IMR-90 (cell line): Measurements from ENCODE around the gene CA7. TPM values are rescaled to one million over a fixed set of nuclear protein-coding genes. Genes with fewer than 3 reads are reported as not detected.

Source experiments
- ATAC-seq: fragments of 200-7000 bp; cut with Tn5 transposase; 2 replicates; pipeline ENCODE4 v1.9.1; 2020; ENCODE audit warnings: low read depth, mild to moderate bottlenecking, moderate library complexity
- BruUV-seq: library from RNA; stranded (reverse); fragments of 400-500 nt; replicated peaks from 2 replicates; lab custom pipeline; 2021; lab: Mats Ljungman, UMichigan
- CTCF ChIA-PET: fragments of 300-600 bp; formaldehyde crosslinking; extraction: SDS; loops from one replicate; lab custom pipeline; 2021; ENCODE audit warnings: antibody characterized with exemption; lab: Yijun Ruan, JAX
- POLR2A ChIA-PET: fragments of 300-600 bp; sonication (Branson Sonifier 250); formaldehyde crosslinking; loops from one replicate; lab custom pipeline; 2022; ENCODE audit warnings: antibody characterized with exemption; ENCODE audit not compliant: unreplicated experiment; lab: Charles Lee
- DNase-seq: peaks from one replicate; pipeline ENCODE4 v3.0.0; 2013
- H2AFZ ChIP-seq: replicated peaks from 2 replicates; pipeline ENCODE3; 2013; ENCODE audit warnings: low read length, mild to moderate bottlenecking; ENCODE audit not compliant: poor library complexity
- H2AK5ac ChIP-seq: 2 replicates; pipeline ENCODE4 v1.6.1; 2013; ENCODE audit warnings: low read depth, low read length, inconsistent platforms
- H2AK9ac ChIP-seq: replicated peaks from 2 replicates; pipeline ENCODE3; 2013; ENCODE audit warnings: mild to moderate bottlenecking, low read depth, low read length, moderate library complexity; ENCODE audit not compliant: poor library complexity
- H2BK120ac ChIP-seq: 2 replicates; pipeline ENCODE4 v1.6.1; 2013; ENCODE audit warnings: low read depth, low read length, inconsistent platforms
- H2BK15ac ChIP-seq: 3 replicates; pipeline ENCODE4 v1.6.1; 2013; ENCODE audit warnings: low read depth, low read length, inconsistent platforms
- H2BK20ac ChIP-seq: 2 replicates; pipeline ENCODE4 v1.6.1; 2013; ENCODE audit warnings: low read depth, mild to moderate bottlenecking, inconsistent platforms, low read length, moderate library complexity
- H2BK5ac ChIP-seq: 2 replicates; pipeline ENCODE4 v1.6.1; 2013; ENCODE audit warnings: mild to moderate bottlenecking, low read depth, low read length, inconsistent platforms; ENCODE audit not compliant: poor library complexity, severe bottlenecking
- H3K14ac ChIP-seq: replicated peaks from 2 replicates; pipeline ENCODE4 v1.6.1; 2013; ENCODE audit warnings: low read depth, low read length, inconsistent platforms
- H3K18ac ChIP-seq: 2 replicates; pipeline ENCODE4 v1.6.1; 2013; ENCODE audit warnings: low read depth, low read length, control low read depth
- H3K23ac ChIP-seq: 2 replicates; pipeline ENCODE4 v1.6.1; 2013; ENCODE audit warnings: low read depth, low read length, inconsistent platforms
- H3K27ac ChIP-seq: 2 replicates; pipeline ENCODE4 v1.5.1; 2013; ENCODE audit warnings: mild to moderate bottlenecking, control low read depth, low read length; ENCODE audit not compliant: insufficient read depth
- H3K27me3 ChIP-seq: 2 replicates; pipeline ENCODE4 v1.6.1; 2013; ENCODE audit warnings: low read length; ENCODE audit not compliant: control insufficient read depth, insufficient read depth
- H3K36me3 ChIP-seq: 2 replicates; pipeline ENCODE4 v1.6.1; 2013; ENCODE audit warnings: low read length, mixed read lengths; ENCODE audit not compliant: control insufficient read depth, insufficient read depth
- H3K4ac ChIP-seq: 2 replicates; pipeline ENCODE4 v1.6.1; 2013; ENCODE audit warnings: low read depth, low read length, inconsistent platforms
- H3K4me1 ChIP-seq: 2 replicates; pipeline ENCODE4 v1.6.1; 2013; ENCODE audit warnings: low read length, mixed read lengths; ENCODE audit not compliant: control insufficient read depth, insufficient read depth
- H3K4me2 ChIP-seq: 2 replicates; pipeline ENCODE4 v1.6.1; 2013; ENCODE audit warnings: low read depth, mild to moderate bottlenecking, control low read depth, low read length, moderate library complexity
- H3K4me3 ChIP-seq: 2 replicates; pipeline ENCODE4 v1.5.1; 2013; ENCODE audit warnings: low read depth, mild to moderate bottlenecking, control low read depth, low read length, moderate library complexity; ENCODE audit not compliant: insufficient read depth
- H3K56ac ChIP-seq: 2 replicates; pipeline ENCODE4 v1.6.1; 2013; ENCODE audit warnings: low read length, inconsistent platforms; ENCODE audit not compliant: insufficient read depth; ENCODE audit errors: extremely low read depth
- H3K79me1 ChIP-seq, 2 experiments: 2 replicates each; pipeline ENCODE4 v1.6.1; 2013; ENCODE audit warnings: low read length in 2 of 2, inconsistent platforms in 1 of 2, low read depth in 1 of 2
- H3K9ac ChIP-seq: 2 replicates; pipeline ENCODE4 v1.6.1; 2013; ENCODE audit warnings: low read depth, low read length, control low read depth
- H3K9me1 ChIP-seq: 2 replicates; pipeline ENCODE4 v1.6.1; 2013; ENCODE audit warnings: low read length, inconsistent platforms; ENCODE audit not compliant: insufficient read depth
- H3K9me3 ChIP-seq: 2 replicates; pipeline ENCODE4 v1.6.1; 2013; ENCODE audit warnings: low read length; ENCODE audit not compliant: control insufficient read depth, insufficient read depth
- H4K20me1 ChIP-seq: 2 replicates; pipeline ENCODE4 v1.6.1; 2013; ENCODE audit warnings: low read length, inconsistent platforms; ENCODE audit not compliant: insufficient read depth
- H4K5ac ChIP-seq: 2 replicates; pipeline ENCODE4 v1.6.1; 2013; ENCODE audit warnings: mild to moderate bottlenecking, low read depth, low read length, control low read depth
- H4K8ac ChIP-seq, 2 experiments: 2 replicates each; pipeline ENCODE4 v1.6.1; 2013; ENCODE audit warnings: low read depth in 2 of 2, low read length in 2 of 2, control low read depth in 1 of 2, inconsistent platforms in 1 of 2
- H4K91ac ChIP-seq: 2 replicates; pipeline ENCODE4 v1.6.1; 2013; ENCODE audit warnings: low read depth, low read length, inconsistent platforms; ENCODE audit not compliant: insufficient read depth
- BHLHE40 ChIP-seq: fragments of 150-350 bp; IDR thresholded peaks from 2 replicates; pipeline ENCODE4 v1.6.1; 2016; ENCODE audit warnings: mild to moderate bottlenecking, low read depth, low read length
- CEBPB ChIP-seq: IDR thresholded peaks from 2 replicates; pipeline ENCODE4 v1.6.1; 2012; ENCODE audit warnings: low read depth, low read length, improper control_type of control experiment
- CHD1 ChIP-seq: IDR thresholded peaks from 2 replicates; pipeline ENCODE4 v1.6.1; 2012; ENCODE audit warnings: low read depth, low read length, improper control_type of control experiment
- FOS ChIP-seq: fragments of 150-350 bp; IDR thresholded peaks from 2 replicates; pipeline ENCODE4 v1.6.1; 2016; ENCODE audit warnings: low read depth, low read length
- MAFK ChIP-seq: IDR thresholded peaks from 2 replicates; pipeline ENCODE4 v1.6.1; 2012; ENCODE audit warnings: low read depth, low read length, improper control_type of control experiment
- MAZ ChIP-seq: IDR thresholded peaks from 2 replicates; pipeline ENCODE4 v1.6.1; 2012; ENCODE audit warnings: low read depth, mild to moderate bottlenecking, low read length, improper control_type of control experiment, moderate library complexity, borderline replicate concordance
- MXI1 ChIP-seq: IDR thresholded peaks from 2 replicates; pipeline ENCODE4 v1.6.1; 2012; ENCODE audit warnings: low read depth, mild to moderate bottlenecking, low read length, moderate library complexity, borderline replicate concordance
- NFE2L2 ChIP-seq: fragments of 150-350 bp; IDR thresholded peaks from 2 replicates; pipeline ENCODE4 v1.6.1; 2016; ENCODE audit warnings: low read depth, mild to moderate bottlenecking, low read length
- POLR2A ChIP-seq: IDR thresholded peaks from 2 replicates; pipeline ENCODE4 v1.6.1; 2012; ENCODE audit warnings: mild to moderate bottlenecking, low read depth, low read length
- RAD21 ChIP-seq: IDR thresholded peaks from 2 replicates; pipeline ENCODE4 v1.6.1; 2012; ENCODE audit warnings: low read length, improper control_type of control experiment
- RCOR1 ChIP-seq: IDR thresholded peaks from 2 replicates; pipeline ENCODE4 v1.6.1; 2012; ENCODE audit warnings: mild to moderate bottlenecking, low read length, improper control_type of control experiment; ENCODE audit not compliant: insufficient replicate concordance
- RFX5 ChIP-seq: IDR thresholded peaks from 2 replicates; pipeline ENCODE4 v1.8.0; 2012; ENCODE audit warnings: low read depth, mild to moderate bottlenecking, low read length, moderate library complexity
- SMC3 ChIP-seq: fragments of 150-350 bp; IDR thresholded peaks from 2 replicates; pipeline ENCODE4 v1.6.1; 2016; ENCODE audit warnings: low read depth, mild to moderate bottlenecking, antibody characterized with exemption, low read length, moderate library complexity
- WGBS, 2 experiments: methylation state at CpG; one replicate each; pipeline versions ENCODE4 v1.1.5 to v1.1.7; 2013; ENCODE audit warnings: missing lambda C conversion rate in 2 of 2; ENCODE audit not compliant: insufficient read length in 1 of 2; ENCODE audit errors: extremely low coverage in 2 of 2; 5-methylcytosine and 5-hydroxymethylcytosine counted together
- dilution Hi-C: fragments of 300-500 bp; cut with HindIII; formaldehyde crosslinking; loops from one replicate; pipeline ENCODE4 v1.14.3; 2018; ENCODE audit warnings: low sequenced_read_pairs; ENCODE audit not compliant: unreplicated experiment
- in situ Hi-C: fragments of 300-500 bp; cut with MboI; formaldehyde crosslinking; loops from 3 replicates; pipeline ENCODE4 v1.14.3; 2019; ENCODE audit warnings: low sequenced_read_pairs, inconsistent platforms, mixed read lengths
- intact Hi-C: fragments of 100-400 bp; cut with micrococcal nuclease; formaldehyde crosslinking; loops from 2 replicates; pipeline ENCODE4 v1.10.0; 2022
- polyA plus RNA-seq, 3 experiments: library from polyadenylated mRNA; depleted of rRNA; stranded (reverse); fragments of >200 nt; gene quantifications; 2 replicates each; pipeline ENCODE4 v1.2.3, GENCODE V29; 2012; ENCODE audit warnings: low replicate concordance in 1 of 3
- total RNA-seq: library from RNA; depleted of rRNA; stranded (reverse); fragments of >200 nt; gene quantifications from 2 replicates; pipeline ENCODE4 v1.2.3, GENCODE V29; 2012
- TF ChIP-seq, protein P1 (sequence below): conservative IDR thresholded peaks from 2 replicates; pipeline ENCODE4 v1.5.1; 2012; ENCODE audit warnings: mild to moderate bottlenecking, low read depth, low read length, improper control_type of control experiment
- TF ChIP-seq, protein P2 (sequence below): fragments of 150-350 bp; IDR thresholded peaks from 2 replicates; pipeline ENCODE4 v1.6.1; 2017; ENCODE audit warnings: mild to moderate bottlenecking, antibody characterized with exemption, low read length, low read depth

CA7 gene
- total and polyA plus RNA-seq, 2 of the 4 experiments (the other 2 are of a cell fraction), result not detected

DNA sequence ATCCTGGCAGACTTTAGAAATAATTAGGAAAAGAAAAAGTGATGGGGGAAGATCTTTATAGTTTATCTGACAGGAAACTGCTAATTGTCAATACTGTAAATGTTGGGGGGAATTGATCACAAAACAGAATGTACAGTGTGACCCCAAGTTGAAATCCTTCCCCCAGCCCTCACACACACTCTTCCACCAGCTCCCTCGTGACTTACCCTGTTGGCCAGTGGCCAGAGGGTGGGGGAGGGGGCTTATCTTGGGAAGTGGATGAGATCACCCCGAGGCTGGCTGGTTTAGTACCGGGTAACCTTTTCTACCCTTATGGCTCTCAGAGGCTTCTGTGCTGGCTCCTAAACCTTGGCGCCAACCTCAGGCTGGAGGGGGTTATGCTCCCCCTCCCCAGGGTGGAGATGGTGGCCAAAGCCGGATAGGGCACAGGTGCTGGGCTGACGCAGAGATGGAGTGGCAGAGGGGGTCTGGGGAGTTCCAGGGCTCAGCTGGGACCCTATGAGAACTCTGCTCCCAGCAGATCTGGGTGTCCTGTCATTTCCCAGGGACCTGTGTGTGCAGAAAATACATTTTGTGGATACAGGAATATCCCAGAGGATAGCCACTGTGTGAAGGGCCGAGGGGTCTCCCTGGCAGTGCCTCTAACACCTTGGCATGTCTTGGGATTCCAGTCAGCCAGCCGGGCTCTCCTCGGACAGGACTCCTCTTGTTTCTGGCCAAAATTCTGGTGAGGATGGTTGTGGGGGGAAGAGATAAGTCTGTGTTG is 55.9 kb downstream of the CA7 start:
- Histone ChIP-seq H2BK5ac (peak overlapping the region; percentile 90), H3K4me3 (no peak overlapping the region), H3K14ac (peak overlapping the region; percentile 93), H3K27ac (peak overlapping the region; percentile 95), H4K91ac (peak overlapping the region; percentile 92), H3K9ac (peak overlapping the region; percentile 51), H3K9me1 (peaks cover 41% of the 10 kb centered on the region), H2AK9ac (peak overlapping the region; percentile 47), H2BK20ac (peak overlapping the region; percentile 89), H3K23ac (peak overlapping the region; percentile 57), H4K5ac (peak overlapping the region; percentile 90), H2AK5ac (peak overlapping the region; percentile 89), H3K56ac (peak overlapping the region; percentile 41), H2BK15ac (peak overlapping the region; percentile 67; the same call in 2 of the 3 replicates), H3K36me3 (no peaks in the 10 kb centered on the region), H3K27me3 (no peaks in the 10 kb centered on the region), H3K4me1 (peaks cover 42% of the 10 kb centered on the region), H3K9me3 (no peaks in the 10 kb centered on the region), H3K4ac (peak overlapping the region; percentile 90), H3K18ac (peak overlapping the region; percentile 93), H4K20me1 (no peaks in the 10 kb centered on the region), H3K4me2 (peak overlapping the region; percentile 74), H3K79me1 (peaks cover 0 to 10% of the 10 kb centered on the region in 2 experiments; a peak in 2 of 4 replicates), H2BK120ac (peak overlapping the region; percentile 92), H2AFZ (peak overlapping the region; percentile 70), H4K8ac (peak overlapping the region; percentile 48 to 81)
- DNase-seq, result peak; percentile 79
- dilution Hi-C loops (no loop called here), in situ Hi-C loops (loop anchor here (5.0 kb wide), 1 partner anchor 32 kb away; the partner anchor contains the start of gene CIAO2B), intact Hi-C loops (loop anchor here (10.0 kb wide), 1 partner anchor 255 kb away; the partner anchor contains the start of genes B3GNT9, FBXL8 and TRADD)
- ChIA-PET CTCF (interaction anchor here (1.6 kb wide), 1 partner anchor 28 kb away, joined by 3 read pairs; no protein-coding TSS in a partner anchor), POLR2A (interaction anchor here (0.5 kb wide), 1 partner anchor 38 kb away, joined by 3 read pairs; no protein-coding TSS in a partner anchor)
- peak; percentile 59 for ATAC-seq
- no TSS peak for BruUV-seq
- 20% methylated on average over 1 of the region's 9 CpGs; no CpG with 5 or more reads in 1 of the 2 experiments for WGBS, 2 experiments
- TF ChIP-seq NFE2L2, result no peak
- TF ChIP-seq, protein P1, sequence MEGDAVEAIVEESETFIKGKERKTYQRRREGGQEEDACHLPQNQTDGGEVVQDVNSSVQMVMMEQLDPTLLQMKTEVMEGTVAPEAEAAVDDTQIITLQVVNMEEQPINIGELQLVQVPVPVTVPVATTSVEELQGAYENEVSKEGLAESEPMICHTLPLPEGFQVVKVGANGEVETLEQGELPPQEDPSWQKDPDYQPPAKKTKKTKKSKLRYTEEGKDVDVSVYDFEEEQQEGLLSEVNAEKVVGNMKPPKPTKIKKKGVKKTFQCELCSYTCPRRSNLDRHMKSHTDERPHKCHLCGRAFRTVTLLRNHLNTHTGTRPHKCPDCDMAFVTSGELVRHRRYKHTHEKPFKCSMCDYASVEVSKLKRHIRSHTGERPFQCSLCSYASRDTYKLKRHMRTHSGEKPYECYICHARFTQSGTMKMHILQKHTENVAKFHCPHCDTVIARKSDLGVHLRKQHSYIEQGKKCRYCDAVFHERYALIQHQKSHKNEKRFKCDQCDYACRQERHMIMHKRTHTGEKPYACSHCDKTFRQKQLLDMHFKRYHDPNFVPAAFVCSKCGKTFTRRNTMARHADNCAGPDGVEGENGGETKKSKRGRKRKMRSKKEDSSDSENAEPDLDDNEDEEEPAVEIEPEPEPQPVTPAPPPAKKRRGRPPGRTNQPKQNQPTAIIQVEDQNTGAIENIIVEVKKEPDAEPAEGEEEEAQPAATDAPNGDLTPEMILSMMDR, result no peak
- TF ChIP-seq CHD1, result 0 out of 2 replicates have a peak, but pooled peaks have one; percentile 70
- TF ChIP-seq MAFK, result no peak
- TF ChIP-seq SMC3, result no peak
- TF ChIP-seq RAD21, result no peak
- no peak for TF ChIP-seq CEBPB
- peak; percentile 58; the same call in 1 of the 2 replicates for TF ChIP-seq MAZ
- no peak for TF ChIP-seq RFX5
- TF ChIP-seq BHLHE40, result peak; percentile 76
- no peak for TF ChIP-seq RCOR1
- TF ChIP-seq, protein P2, sequence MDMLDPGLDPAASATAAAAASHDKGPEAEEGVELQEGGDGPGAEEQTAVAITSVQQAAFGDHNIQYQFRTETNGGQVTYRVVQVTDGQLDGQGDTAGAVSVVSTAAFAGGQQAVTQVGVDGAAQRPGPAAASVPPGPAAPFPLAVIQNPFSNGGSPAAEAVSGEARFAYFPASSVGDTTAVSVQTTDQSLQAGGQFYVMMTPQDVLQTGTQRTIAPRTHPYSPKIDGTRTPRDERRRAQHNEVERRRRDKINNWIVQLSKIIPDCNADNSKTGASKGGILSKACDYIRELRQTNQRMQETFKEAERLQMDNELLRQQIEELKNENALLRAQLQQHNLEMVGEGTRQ, result peak; percentile 76
- no peak for TF ChIP-seq POLR2A
- TF ChIP-seq FOS, result 0 out of 2 replicates have a peak, but pooled peaks have one; percentile 24
- no peak for TF ChIP-seq MXI1
